Measurements from ENCODE around the gene WFIKKN2. TPM values are rescaled to one million over a fixed set of nuclear protein-coding genes. Genes with fewer than 3 reads are reported as not detected.

Gene WFIKKN2
- total RNA-seq, 1 experiment from 2014 or later, result 0.11 TPM

DNA sequence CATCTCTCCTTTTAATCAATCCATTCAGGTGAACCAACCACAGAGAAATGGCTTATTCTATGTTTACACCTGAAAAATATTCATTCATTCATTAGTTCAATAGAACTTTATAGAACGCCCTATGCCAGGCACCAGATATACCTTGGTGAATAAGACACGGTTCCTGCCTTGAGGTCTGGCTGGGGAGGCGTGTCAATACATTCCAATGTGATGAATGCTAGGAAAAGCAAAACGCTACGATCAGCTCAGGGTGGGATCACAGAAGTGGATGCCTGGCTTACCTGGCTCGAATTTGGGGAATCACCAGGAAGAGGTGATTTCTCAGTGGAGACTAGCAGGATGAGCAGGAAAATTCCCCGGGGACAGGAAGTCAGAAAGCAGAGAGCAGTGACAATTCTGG is 17.5 kb upstream of the WFIKKN2 start:
- DNase-seq (ENCODE audit: low spot score) (no peak), ATAC-seq (peak; percentile 32; the same call in 1 of the 2 replicates)
- TF ChIP-seq MYBL2 (CRISPR knock-in tag; IDR thresholded peaks at IDR 0.05), result no peak
- H3K4me1 Mint-ChIP-seq, result peaks cover 10% of the 10 kb centered on the region
- ChIA-PET POLR2A (no interaction called here), CTCF (interaction anchor here (0.5 to 4.1 kb wide), 8 partner anchors 9 to 35 kb away, joined by 3 to 29 read pairs (median 4); partner anchors contain the start of gene WFIKKN2)
- no peaks in the 10 kb centered on the region for H3K27me3 Mint-ChIP-seq (ENCODE audit: low read depth)
- H3K4me3 Mint-ChIP-seq, result no peak overlapping the region
- peaks cover 4% of the 10 kb centered on the region; the same call in 1 of the 2 replicates for H3K9me3 Mint-ChIP-seq
- no peaks in the 10 kb centered on the region for H3K36me3 Mint-ChIP-seq
- H3K27ac Mint-ChIP-seq, result no peak overlapping the region

DNA sequence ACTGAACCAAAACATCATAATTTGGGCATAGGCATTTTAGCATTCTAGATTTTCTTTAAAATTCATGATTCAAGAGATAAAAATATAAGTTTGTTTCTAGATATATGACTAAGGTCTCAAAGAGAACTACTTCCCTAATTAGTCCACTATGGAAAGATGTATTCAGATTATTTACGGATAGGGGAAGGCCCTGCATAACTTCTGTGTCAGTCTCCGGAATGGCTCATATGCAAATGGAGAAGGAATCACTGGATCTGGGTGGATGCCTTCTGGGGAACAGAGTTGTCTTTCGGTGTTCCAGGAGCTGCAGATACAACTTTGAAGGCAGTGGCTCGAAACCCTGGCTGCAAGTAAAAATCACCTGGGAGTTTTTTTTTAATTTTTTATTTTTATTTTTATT is 17.1 kb upstream of the WFIKKN2 start:
- peaks cover 10% of the 10 kb centered on the region for H3K4me1 Mint-ChIP-seq
- peaks cover 7% of the 10 kb centered on the region; the same call in 1 of the 2 replicates for H3K9me3 Mint-ChIP-seq
- ATAC-seq, result no peak
- no peak overlapping the region for H3K27ac Mint-ChIP-seq
- ChIA-PET POLR2A (no interaction called here), CTCF (interaction anchor here (0.5 to 4.1 kb wide), 7 partner anchors 9 to 35 kb away, joined by 3 to 29 read pairs (median 5); partner anchors contain the start of gene WFIKKN2)
- H3K27me3 Mint-ChIP-seq (ENCODE audit: low read depth), result no peaks in the 10 kb centered on the region
- H3K36me3 Mint-ChIP-seq, result no peaks in the 10 kb centered on the region
- TF ChIP-seq, protein P1, sequence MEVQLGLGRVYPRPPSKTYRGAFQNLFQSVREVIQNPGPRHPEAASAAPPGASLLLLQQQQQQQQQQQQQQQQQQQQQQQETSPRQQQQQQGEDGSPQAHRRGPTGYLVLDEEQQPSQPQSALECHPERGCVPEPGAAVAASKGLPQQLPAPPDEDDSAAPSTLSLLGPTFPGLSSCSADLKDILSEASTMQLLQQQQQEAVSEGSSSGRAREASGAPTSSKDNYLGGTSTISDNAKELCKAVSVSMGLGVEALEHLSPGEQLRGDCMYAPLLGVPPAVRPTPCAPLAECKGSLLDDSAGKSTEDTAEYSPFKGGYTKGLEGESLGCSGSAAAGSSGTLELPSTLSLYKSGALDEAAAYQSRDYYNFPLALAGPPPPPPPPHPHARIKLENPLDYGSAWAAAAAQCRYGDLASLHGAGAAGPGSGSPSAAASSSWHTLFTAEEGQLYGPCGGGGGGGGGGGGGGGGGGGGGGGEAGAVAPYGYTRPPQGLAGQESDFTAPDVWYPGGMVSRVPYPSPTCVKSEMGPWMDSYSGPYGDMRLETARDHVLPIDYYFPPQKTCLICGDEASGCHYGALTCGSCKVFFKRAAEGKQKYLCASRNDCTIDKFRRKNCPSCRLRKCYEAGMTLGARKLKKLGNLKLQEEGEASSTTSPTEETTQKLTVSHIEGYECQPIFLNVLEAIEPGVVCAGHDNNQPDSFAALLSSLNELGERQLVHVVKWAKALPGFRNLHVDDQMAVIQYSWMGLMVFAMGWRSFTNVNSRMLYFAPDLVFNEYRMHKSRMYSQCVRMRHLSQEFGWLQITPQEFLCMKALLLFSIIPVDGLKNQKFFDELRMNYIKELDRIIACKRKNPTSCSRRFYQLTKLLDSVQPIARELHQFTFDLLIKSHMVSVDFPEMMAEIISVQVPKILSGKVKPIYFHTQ (CRISPR knock-in tag; IDR thresholded peaks at IDR 0.05), result no peak
- TF ChIP-seq, protein P2, sequence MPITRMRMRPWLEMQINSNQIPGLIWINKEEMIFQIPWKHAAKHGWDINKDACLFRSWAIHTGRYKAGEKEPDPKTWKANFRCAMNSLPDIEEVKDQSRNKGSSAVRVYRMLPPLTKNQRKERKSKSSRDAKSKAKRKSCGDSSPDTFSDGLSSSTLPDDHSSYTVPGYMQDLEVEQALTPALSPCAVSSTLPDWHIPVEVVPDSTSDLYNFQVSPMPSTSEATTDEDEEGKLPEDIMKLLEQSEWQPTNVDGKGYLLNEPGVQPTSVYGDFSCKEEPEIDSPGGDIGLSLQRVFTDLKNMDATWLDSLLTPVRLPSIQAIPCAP (CRISPR knock-in tag; IDR thresholded peaks at IDR 0.05), result no peak
- TF ChIP-seq ZNF671 (CRISPR knock-in tag; IDR thresholded peaks at IDR 0.05) (no peak), ZNF423 (CRISPR knock-in tag; IDR thresholded peaks at IDR 0.05) (no peak), JAZF1 (CRISPR knock-in tag; IDR thresholded peaks at IDR 0.05) (no peak), TP53 (CRISPR knock-in tag; IDR thresholded peaks at IDR 0.05) (no peak), GTF2I (CRISPR knock-in tag; conservative IDR thresholded peaks at IDR 0.05) (no peak), NR3C1 (CRISPR knock-in tag; conservative IDR thresholded peaks at IDR 0.05; ENCODE audit: low read depth) (no peak), ZNF138 (CRISPR knock-in tag; conservative IDR thresholded peaks at IDR 0.05) (no peak), NFATC4 (CRISPR knock-in tag; IDR thresholded peaks at IDR 0.05) (no peak), MYBL2 (CRISPR knock-in tag; IDR thresholded peaks at IDR 0.05) (no peak), ZNF317 (CRISPR knock-in tag; IDR thresholded peaks at IDR 0.05; ENCODE audit: borderline replicate concordance, low read depth) (no peak), FOXP1 (CRISPR knock-in tag; IDR thresholded peaks at IDR 0.05; ENCODE audit: borderline replicate concordance) (no peak), CREB1 (CRISPR knock-in tag; IDR thresholded peaks at IDR 0.05) (no peak), ZNF396 (CRISPR knock-in tag; IDR thresholded peaks at IDR 0.05; ENCODE audit: borderline replicate concordance) (no peak)
- TF ChIP-seq, protein P3, sequence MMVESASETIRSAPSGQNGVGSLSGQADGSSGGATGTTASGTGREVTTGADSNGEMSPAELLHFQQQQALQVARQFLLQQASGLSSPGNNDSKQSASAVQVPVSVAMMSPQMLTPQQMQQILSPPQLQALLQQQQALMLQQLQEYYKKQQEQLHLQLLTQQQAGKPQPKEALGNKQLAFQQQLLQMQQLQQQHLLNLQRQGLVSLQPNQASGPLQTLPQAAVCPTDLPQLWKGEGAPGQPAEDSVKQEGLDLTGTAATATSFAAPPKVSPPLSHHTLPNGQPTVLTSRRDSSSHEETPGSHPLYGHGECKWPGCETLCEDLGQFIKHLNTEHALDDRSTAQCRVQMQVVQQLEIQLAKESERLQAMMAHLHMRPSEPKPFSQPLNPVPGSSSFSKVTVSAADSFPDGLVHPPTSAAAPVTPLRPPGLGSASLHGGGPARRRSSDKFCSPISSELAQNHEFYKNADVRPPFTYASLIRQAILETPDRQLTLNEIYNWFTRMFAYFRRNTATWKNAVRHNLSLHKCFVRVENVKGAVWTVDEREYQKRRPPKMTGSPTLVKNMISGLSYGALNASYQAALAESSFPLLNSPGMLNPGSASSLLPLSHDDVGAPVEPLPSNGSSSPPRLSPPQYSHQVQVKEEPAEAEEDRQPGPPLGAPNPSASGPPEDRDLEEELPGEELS (CRISPR knock-in tag; IDR thresholded peaks at IDR 0.05), result no peak
- TF ChIP-seq, protein P4, sequence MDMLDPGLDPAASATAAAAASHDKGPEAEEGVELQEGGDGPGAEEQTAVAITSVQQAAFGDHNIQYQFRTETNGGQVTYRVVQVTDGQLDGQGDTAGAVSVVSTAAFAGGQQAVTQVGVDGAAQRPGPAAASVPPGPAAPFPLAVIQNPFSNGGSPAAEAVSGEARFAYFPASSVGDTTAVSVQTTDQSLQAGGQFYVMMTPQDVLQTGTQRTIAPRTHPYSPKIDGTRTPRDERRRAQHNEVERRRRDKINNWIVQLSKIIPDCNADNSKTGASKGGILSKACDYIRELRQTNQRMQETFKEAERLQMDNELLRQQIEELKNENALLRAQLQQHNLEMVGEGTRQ (CRISPR knock-in tag; IDR thresholded peaks at IDR 0.05), result no peak
- TF ChIP-seq, protein P5, sequence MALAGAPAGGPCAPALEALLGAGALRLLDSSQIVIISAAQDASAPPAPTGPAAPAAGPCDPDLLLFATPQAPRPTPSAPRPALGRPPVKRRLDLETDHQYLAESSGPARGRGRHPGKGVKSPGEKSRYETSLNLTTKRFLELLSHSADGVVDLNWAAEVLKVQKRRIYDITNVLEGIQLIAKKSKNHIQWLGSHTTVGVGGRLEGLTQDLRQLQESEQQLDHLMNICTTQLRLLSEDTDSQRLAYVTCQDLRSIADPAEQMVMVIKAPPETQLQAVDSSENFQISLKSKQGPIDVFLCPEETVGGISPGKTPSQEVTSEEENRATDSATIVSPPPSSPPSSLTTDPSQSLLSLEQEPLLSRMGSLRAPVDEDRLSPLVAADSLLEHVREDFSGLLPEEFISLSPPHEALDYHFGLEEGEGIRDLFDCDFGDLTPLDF (CRISPR knock-in tag; IDR thresholded peaks at IDR 0.05), result no peak
- TF ChIP-seq, protein P6, sequence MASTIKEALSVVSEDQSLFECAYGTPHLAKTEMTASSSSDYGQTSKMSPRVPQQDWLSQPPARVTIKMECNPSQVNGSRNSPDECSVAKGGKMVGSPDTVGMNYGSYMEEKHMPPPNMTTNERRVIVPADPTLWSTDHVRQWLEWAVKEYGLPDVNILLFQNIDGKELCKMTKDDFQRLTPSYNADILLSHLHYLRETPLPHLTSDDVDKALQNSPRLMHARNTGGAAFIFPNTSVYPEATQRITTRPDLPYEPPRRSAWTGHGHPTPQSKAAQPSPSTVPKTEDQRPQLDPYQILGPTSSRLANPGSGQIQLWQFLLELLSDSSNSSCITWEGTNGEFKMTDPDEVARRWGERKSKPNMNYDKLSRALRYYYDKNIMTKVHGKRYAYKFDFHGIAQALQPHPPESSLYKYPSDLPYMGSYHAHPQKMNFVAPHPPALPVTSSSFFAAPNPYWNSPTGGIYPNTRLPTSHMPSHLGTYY (CRISPR knock-in tag; IDR thresholded peaks at IDR 0.05), result no peak
- no peak overlapping the region for H3K4me3 Mint-ChIP-seq
- DNase-seq (ENCODE audit: low spot score), result no peak
